Inflammatory macrophage treated with lipopolysaccharide for 1 hour (primary cell): Measurements from ENCODE around the gene ATP2C1.
"Not testable (repeated sequence)": the region's sequence is repeated elsewhere in the genome, so short reads cannot be mapped to it uniquely, and the experiment has no call there.

ENCODE experiments used
- DNase-seq, 2 donors: peaks; one replicate each; pipeline ENCODE4 v3.0.0-alpha.2; 2020 to 2022

Gene ATP2C1

GRCh38 chr3:130941793-130942192 is 47.9 kb downstream of the ATP2C1 start:
- DNase-seq = no peak

- DNase-seq = no peak
Measured at GRCh38 chr3:130946882-130947281, 53.0 kb downstream of the ATP2C1 start.

GRCh38 chr3:130948001-130948773 is 54.3 kb downstream of the ATP2C1 start:
- DNase-seq = no peak

GRCh38 chr3:130948929-130949328 is 55.0 kb downstream of the ATP2C1 start:
- no peak for DNase-seq

- no peak for DNase-seq
Measured at GRCh38 chr3:130950124-130950523, 56.2 kb downstream of the ATP2C1 start.

GRCh38 chr3:130950641-130951040 is 56.8 kb downstream of the ATP2C1 start:
- DNase-seq = no peak

- DNase-seq = no peak
Measured at GRCh38 chr3:130955481-130955880, 61.6 kb downstream of the ATP2C1 start.

GRCh38 chr3:130956281-130956680 is 62.4 kb downstream of the ATP2C1 start:
- no peak for DNase-seq

GRCh38 chr3:130956721-130957120 is 62.8 kb downstream of the ATP2C1 start:
- DNase-seq = no peak

- no peak for DNase-seq
Measured at GRCh38 chr3:130960139-130960795, 66.4 kb downstream of the ATP2C1 start.

GRCh38 chr3:130961458-130961857 is 67.6 kb downstream of the ATP2C1 start:
- DNase-seq = no peak

- no peak for DNase-seq
Measured at GRCh38 chr3:130963444-130963843, 69.6 kb downstream of the ATP2C1 start.

- peak; percentile 75 to 84 for DNase-seq
Measured at GRCh38 chr3:130963878-130964277, 70.0 kb downstream of the ATP2C1 start.

GRCh38 chr3:130967281-130967680 is 73.4 kb downstream of the ATP2C1 start:
- DNase-seq = no peak

- no peak for DNase-seq
Measured at GRCh38 chr3:130968221-130968620, 74.3 kb downstream of the ATP2C1 start.

GRCh38 chr3:130969621-130970020 is 75.7 kb downstream of the ATP2C1 start:
- no peak for DNase-seq

- DNase-seq = peak; percentile 18 to 22
Measured at GRCh38 chr3:130971208-130971607, 77.3 kb downstream of the ATP2C1 start.

- not testable (repeated sequence) for DNase-seq
Measured at GRCh38 chr3:130972592-130972991, 78.7 kb downstream of the ATP2C1 start.

- DNase-seq = no peak
Measured at GRCh38 chr3:130973406-130973805, 79.5 kb downstream of the ATP2C1 start.

- no peak for DNase-seq
Measured at GRCh38 chr3:130974201-130974600, 80.3 kb downstream of the ATP2C1 start.

- DNase-seq = no peak
Measured at GRCh38 chr3:130975251-130975650, 81.4 kb downstream of the ATP2C1 start.

- DNase-seq = no peak
Measured at GRCh38 chr3:130976706-130977105, 82.8 kb downstream of the ATP2C1 start.

- no peak for DNase-seq
Measured at GRCh38 chr3:130979117-130979516, 85.2 kb downstream of the ATP2C1 start.

- DNase-seq = no peak
Measured at GRCh38 chr3:130981469-130981868, 87.6 kb downstream of the ATP2C1 start.

GRCh38 chr3:130990282-130990681 is 96.4 kb downstream of the ATP2C1 start:
- no peak for DNase-seq
